ENCODE measurements around the gene ZMYM2. TPM values are rescaled to one million over a fixed set of nuclear protein-coding genes. Genes with fewer than 3 reads are reported as not detected.
A peak's percentile ranks its signal among the peaks of the same experiment; 100 is the strongest.

ZMYM2 gene
- total RNA-seq, 2 experiments from 2014 or later = 59.9 to 64.7 TPM

GRCh38 chr13:20126541-20127261 lies 168.2 kb downstream of the ZMYM2 start:
- Histone ChIP-seq H3K4me1 (ENCODE audit: insufficient read depth, low read length, poor library complexity, severe bottlenecking) (no peaks in the 10 kb centered on the region), H4K20me1 (ENCODE audit: insufficient read depth, low read length) (no peaks in the 10 kb centered on the region), H2AFZ (ENCODE audit: low read length) (no peak overlapping the region), H3K27ac (ENCODE audit: low read depth, low read length, poor library complexity, severe bottlenecking) (no peak overlapping the region), H3K9me3 (ENCODE audit: low read length) (no peaks in the 10 kb centered on the region), H3K79me2 (ENCODE audit: insufficient read depth, low read depth, low read length) (no peaks in the 10 kb centered on the region), H3K9me2 (ENCODE audit: insufficient read depth, low read length) (no peaks in the 10 kb centered on the region), H3K36me3 (ENCODE audit: insufficient read depth, low read length) (no peaks in the 10 kb centered on the region), H3K4me2 (ENCODE audit: low read length) (no peak overlapping the region), H3K4me3 (ENCODE audit: low read depth, low read length, poor library complexity, severe bottlenecking) (no peak overlapping the region)
- intact Hi-C loops (cut with micrococcal nuclease; ENCODE audit: unreplicated experiment) = no loop called here
- ChIA-PET CTCF (ENCODE audit: unreplicated experiment) (no interaction called here), POLR2A (interaction anchor here (0.6 kb wide), 2 partner anchors 10 to 333 kb away, joined by 3 to 4 read pairs; no protein-coding TSS in a partner anchor)
- no peak for DNase-seq (ENCODE audit: low spot score)
- no TSS peak for BruUV-seq (replicated peaks)
- no peak for TF ChIP-seq EZH2phosphoT487 (IDR thresholded peaks at IDR 0.05; ENCODE audit: borderline replicate concordance, low read depth, low read length)
- TF ChIP-seq, protein P1, sequence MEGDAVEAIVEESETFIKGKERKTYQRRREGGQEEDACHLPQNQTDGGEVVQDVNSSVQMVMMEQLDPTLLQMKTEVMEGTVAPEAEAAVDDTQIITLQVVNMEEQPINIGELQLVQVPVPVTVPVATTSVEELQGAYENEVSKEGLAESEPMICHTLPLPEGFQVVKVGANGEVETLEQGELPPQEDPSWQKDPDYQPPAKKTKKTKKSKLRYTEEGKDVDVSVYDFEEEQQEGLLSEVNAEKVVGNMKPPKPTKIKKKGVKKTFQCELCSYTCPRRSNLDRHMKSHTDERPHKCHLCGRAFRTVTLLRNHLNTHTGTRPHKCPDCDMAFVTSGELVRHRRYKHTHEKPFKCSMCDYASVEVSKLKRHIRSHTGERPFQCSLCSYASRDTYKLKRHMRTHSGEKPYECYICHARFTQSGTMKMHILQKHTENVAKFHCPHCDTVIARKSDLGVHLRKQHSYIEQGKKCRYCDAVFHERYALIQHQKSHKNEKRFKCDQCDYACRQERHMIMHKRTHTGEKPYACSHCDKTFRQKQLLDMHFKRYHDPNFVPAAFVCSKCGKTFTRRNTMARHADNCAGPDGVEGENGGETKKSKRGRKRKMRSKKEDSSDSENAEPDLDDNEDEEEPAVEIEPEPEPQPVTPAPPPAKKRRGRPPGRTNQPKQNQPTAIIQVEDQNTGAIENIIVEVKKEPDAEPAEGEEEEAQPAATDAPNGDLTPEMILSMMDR (conservative IDR thresholded peaks at IDR 0.05; ENCODE audit: low read length) = no peak

DNA sequence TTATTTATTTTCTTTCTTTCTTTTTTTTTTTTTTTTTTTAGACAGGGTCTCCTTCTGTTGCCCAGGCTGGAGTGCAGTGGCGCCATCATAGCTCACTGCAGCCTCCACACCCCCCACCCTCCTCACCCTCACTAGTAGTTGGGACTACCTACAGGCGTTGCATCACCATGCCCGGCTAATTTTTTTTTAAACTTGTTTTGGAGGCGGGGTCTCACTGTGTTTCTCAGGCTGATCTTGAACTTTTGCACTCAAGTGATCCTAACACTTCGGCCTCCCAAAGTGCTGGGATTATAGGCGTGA lies 168.7 kb downstream of the ZMYM2 start:
- no peaks in the 10 kb centered on the region for H3K36me3 ChIP-seq (ENCODE audit: insufficient read depth, low read length)
- no peaks in the 10 kb centered on the region for H3K4me1 ChIP-seq (ENCODE audit: insufficient read depth, low read length, poor library complexity, severe bottlenecking)
- H4K20me1 ChIP-seq (ENCODE audit: insufficient read depth, low read length) = no peaks in the 10 kb centered on the region
- intact Hi-C loops (cut with micrococcal nuclease; ENCODE audit: unreplicated experiment) = no loop called here
- H2AFZ ChIP-seq (ENCODE audit: low read length) = no peak overlapping the region
- H3K27ac ChIP-seq (ENCODE audit: low read depth, low read length, poor library complexity, severe bottlenecking) = no peak overlapping the region
- no TSS peak for BruUV-seq (replicated peaks)
- TF ChIP-seq, protein P1 (conservative IDR thresholded peaks at IDR 0.05; ENCODE audit: low read length) = no peak
- no peak for TF ChIP-seq EZH2phosphoT487 (IDR thresholded peaks at IDR 0.05; ENCODE audit: borderline replicate concordance, low read depth, low read length)
- no peaks in the 10 kb centered on the region for H3K79me2 ChIP-seq (ENCODE audit: insufficient read depth, low read depth, low read length)
- peak overlapping the region; percentile 16; the same call in 1 of the 2 replicates for H3K4me2 ChIP-seq (ENCODE audit: low read length)
- POLR2A ChIA-PET = interaction anchor here (0.6 kb wide), 1 partner anchor 10 kb away, joined by 3 read pairs; no protein-coding TSS in a partner anchor
- CTCF ChIA-PET (ENCODE audit: unreplicated experiment) = interaction anchor here (0.6 kb wide), 1 partner anchor 45 kb away, joined by 3 read pairs; no protein-coding TSS in a partner anchor
- no peaks in the 10 kb centered on the region for H3K9me2 ChIP-seq (ENCODE audit: insufficient read depth, low read length)
- H3K4me3 ChIP-seq (ENCODE audit: low read depth, low read length, poor library complexity, severe bottlenecking) = no peak overlapping the region
- H3K9me3 ChIP-seq (ENCODE audit: low read length) = no peaks in the 10 kb centered on the region
- DNase-seq (ENCODE audit: low spot score) = no peak
